Measurements from ENCODE around the gene MKS1. TPM values are rescaled to one million over a fixed set of nuclear protein-coding genes. Genes with fewer than 3 reads are reported as not detected.

Gene MKS1
- 17.5 TPM for total RNA-seq

DNA sequence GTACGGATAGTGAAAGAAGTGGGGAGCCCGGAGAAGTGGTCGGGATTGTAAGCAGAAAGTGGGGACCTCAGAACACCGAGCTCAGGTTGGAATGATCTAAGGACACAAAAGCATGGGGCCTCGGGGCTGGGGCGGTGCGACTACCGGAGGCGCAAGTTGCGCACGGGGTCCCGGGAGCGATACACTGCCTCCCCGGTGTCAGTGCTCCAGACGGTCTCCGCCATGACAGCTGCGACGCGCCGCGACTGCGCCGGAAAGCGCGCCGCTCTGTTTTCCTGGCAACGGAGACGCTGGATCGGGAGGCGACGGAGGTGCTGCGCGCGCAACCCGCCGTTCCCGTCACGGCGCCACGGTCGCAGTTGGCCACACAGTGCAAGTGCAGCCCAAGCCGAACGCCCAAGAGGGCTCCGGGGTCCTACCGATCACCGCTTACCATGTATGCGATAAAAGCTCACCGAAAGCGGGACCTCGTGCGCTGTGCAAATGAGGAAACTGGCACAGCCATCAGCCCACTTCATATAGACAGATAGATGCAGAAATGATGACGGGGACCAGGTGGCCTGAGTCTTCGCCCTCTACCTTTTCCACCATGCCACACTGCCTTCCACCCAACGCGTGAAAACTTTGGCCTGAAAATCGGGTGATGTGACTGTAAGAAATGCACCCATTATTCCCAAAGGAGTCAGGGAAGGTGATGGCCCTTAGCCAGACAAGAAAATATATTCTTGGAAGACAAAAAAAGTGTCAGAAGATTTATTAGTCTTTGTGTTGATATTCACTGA lies at the start of gene MKS1:
Gene MKS1 (minus strand): TSS at position 249 of the 782 bp plus-strand sequence. CDS start 25 bp downstream, at position 224.

DNA sequence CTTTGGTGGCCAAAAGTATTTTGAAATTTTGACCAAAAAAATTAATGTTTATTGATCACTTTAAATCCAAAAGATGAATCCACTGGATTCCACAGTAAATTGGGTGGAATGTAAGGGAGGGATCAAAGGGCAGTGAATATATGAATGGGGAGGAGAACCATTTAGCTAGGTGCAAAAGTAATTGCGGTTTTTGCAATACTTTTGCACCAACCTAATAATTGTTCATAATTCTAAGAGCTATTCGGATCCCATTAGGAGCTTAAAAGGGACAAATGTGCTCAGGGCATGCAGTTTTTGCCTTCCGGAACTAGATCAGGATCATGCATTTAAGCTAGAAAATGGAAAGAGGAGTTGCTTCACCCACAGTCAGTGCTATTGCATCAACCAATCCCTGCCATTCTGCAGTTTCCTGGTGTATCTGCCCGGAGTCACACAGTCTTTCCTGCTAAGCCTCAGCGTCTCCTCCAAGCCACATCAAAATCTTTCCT lies 19.1 kb upstream of the MKS1 start, which contains the start of gene LPO:
Gene LPO (plus strand): TSS at position 438 of the 488 bp plus-strand sequence. CDS start 4,396 bp downstream, outside the sequence.

GRCh38 chr17:58192612-58193011 lies 26.4 kb downstream of the MKS1 start, which contains the start of gene EPX:
TSS of gene EPX (plus strand) at chr17:58192726. CDS start at chr17:58192847, 121 bp downstream.

DNA sequence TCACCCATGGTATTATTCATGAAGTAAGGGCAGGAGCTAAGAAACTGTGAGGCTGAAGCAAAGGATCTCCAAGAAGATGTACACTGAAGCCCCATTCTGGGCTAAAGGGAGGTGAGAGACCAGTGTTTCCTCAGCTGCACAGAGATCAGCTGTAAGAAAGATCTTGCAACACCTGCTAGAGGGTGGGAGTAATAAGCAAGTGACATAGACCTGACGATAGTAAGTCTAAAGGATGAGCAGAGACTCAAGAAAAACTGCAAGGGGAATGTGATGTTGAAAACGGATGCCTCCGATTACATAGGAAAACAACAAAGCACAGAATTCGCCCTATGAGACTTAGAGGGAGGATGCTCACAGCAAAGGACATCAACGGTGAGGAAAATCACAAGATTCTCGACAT lies 52.4 kb downstream of the MKS1 start, which contains the start of gene OR4D2:
Gene OR4D2 (plus strand): TSS at position 301 of the 400 bp plus-strand sequence. CDS start 2,674 bp downstream, outside the sequence.

Other genes starting within 250 kb of the MKS1 start
- 67.6 TPM for gene VEZF1, start 231.0 kb downstream of the MKS1 start, total RNA-seq
- 283 TPM for gene SRSF1, start 212.0 kb downstream of the MKS1 start, total RNA-seq
- gene DYNLL2, start 135.8 kb downstream of the MKS1 start, total RNA-seq = 66.9 TPM
- gene OR4D1, start 70.9 kb downstream of the MKS1 start, total RNA-seq = under 0.01 TPM
- not detected for gene OR4D2, start 52.3 kb downstream of the MKS1 start, total RNA-seq
- gene EPX, start 26.5 kb downstream of the MKS1 start, total RNA-seq = not detected
- 0.23 TPM for gene LPO, start 19.3 kb upstream of the MKS1 start, total RNA-seq
- 3.5 TPM for gene MPO, start 61.7 kb upstream of the MKS1 start, total RNA-seq
- 54.0 TPM for gene TSPOAP1, start 109.5 kb upstream of the MKS1 start, total RNA-seq
- gene SUPT4H1, start 132.9 kb upstream of the MKS1 start, total RNA-seq = 46.8 TPM
- 1.4 TPM for gene RNF43, start 198.3 kb upstream of the MKS1 start, total RNA-seq